H9 (cell line): ENCODE results near the gene CPT2. TPM values are rescaled to one million over a fixed set of nuclear protein-coding genes. Genes with fewer than 3 reads are reported as not detected.

Experiments
- DNase-seq: peaks from one replicate; pipeline ENCODE4 v3.0.0-alpha.2; 2017
- H2AFZ ChIP-seq: one replicate; pipeline ENCODE4 v1.6.1; 2013; ENCODE audit warnings: mild to moderate bottlenecking, low read length, control low read depth, moderate library complexity
- H2AK5ac ChIP-seq: 2 replicates; pipeline ENCODE4 v1.6.1; 2013; ENCODE audit warnings: low read length, control low read depth, mixed read lengths; ENCODE audit not compliant: insufficient read length
- H2BK120ac ChIP-seq: one replicate; pipeline ENCODE4 v1.6.1; 2013; ENCODE audit warnings: low read depth, mild to moderate bottlenecking, low read length, control low read depth, inconsistent platforms; ENCODE audit not compliant: poor library complexity, severe bottlenecking
- H2BK12ac ChIP-seq: 2 replicates; pipeline ENCODE4 v1.6.1; 2013; ENCODE audit warnings: low read length, control low read depth, mixed read lengths, low read depth; ENCODE audit not compliant: insufficient read length
- H2BK15ac ChIP-seq: 2 replicates; pipeline ENCODE4 v1.6.1; 2013; ENCODE audit warnings: low read depth, low read length, control low read depth
- H2BK20ac ChIP-seq: one replicate; pipeline ENCODE4 v1.6.1; 2013; ENCODE audit warnings: low read depth, mild to moderate bottlenecking, low read length, control low read depth, inconsistent platforms; ENCODE audit not compliant: poor library complexity, severe bottlenecking
- H2BK5ac ChIP-seq: 2 replicates; pipeline ENCODE4 v1.6.1; 2013; ENCODE audit warnings: low read length, control low read depth, mixed read lengths; ENCODE audit not compliant: insufficient read length
- H3K14ac ChIP-seq: 2 replicates; pipeline ENCODE4 v1.6.1; 2013; ENCODE audit warnings: low read length, control low read depth; ENCODE audit not compliant: insufficient read depth
- H3K18ac ChIP-seq: 2 replicates; pipeline ENCODE4 v1.6.1; 2013; ENCODE audit warnings: low read depth, mild to moderate bottlenecking, mixed read lengths, low read length, control low read depth; ENCODE audit not compliant: insufficient read length
- H3K23ac ChIP-seq: 2 replicates; pipeline ENCODE4 v1.6.1; 2013; ENCODE audit warnings: low read length, control low read depth, mixed read lengths, low read depth; ENCODE audit not compliant: insufficient read length
- H3K23me2 ChIP-seq: 2 replicates; pipeline ENCODE4 v1.6.1; 2013; ENCODE audit warnings: low read depth, mild to moderate bottlenecking, mixed read lengths, low read length, control low read depth; ENCODE audit not compliant: insufficient read length, poor library complexity, severe bottlenecking
- H3K27ac ChIP-seq: 2 replicates; pipeline ENCODE4 v1.5.1; 2013; ENCODE audit warnings: low read length, control low read depth, mixed read lengths, low read depth; ENCODE audit not compliant: insufficient read length
- H3K27me3 ChIP-seq: 2 replicates; pipeline ENCODE4 v1.6.1; 2013; ENCODE audit warnings: low read length, control low read depth, inconsistent platforms; ENCODE audit not compliant: insufficient read depth
- H3K4ac ChIP-seq: 2 replicates; pipeline ENCODE4 v1.6.1; 2013; ENCODE audit warnings: low read depth, mild to moderate bottlenecking, control low read depth, inconsistent platforms, low read length, moderate library complexity
- H3K4me1 ChIP-seq: 2 replicates; pipeline ENCODE4 v1.6.1; 2013; ENCODE audit warnings: low read length, control low read depth, inconsistent platforms; ENCODE audit not compliant: insufficient read depth
- H3K4me2 ChIP-seq: 2 replicates; pipeline ENCODE4 v1.6.1; 2013; ENCODE audit warnings: low read length, control low read depth, mixed read lengths; ENCODE audit not compliant: insufficient read length, insufficient read depth
- H3K56ac ChIP-seq: 2 replicates; pipeline ENCODE4 v1.6.1; 2013; ENCODE audit warnings: low read depth, mild to moderate bottlenecking, mixed read lengths, low read length, control low read depth; ENCODE audit not compliant: insufficient read length
- H3K79me1 ChIP-seq: 2 replicates; pipeline ENCODE4 v1.6.1; 2013; ENCODE audit warnings: low read depth, mild to moderate bottlenecking, moderate library complexity, low read length, control low read depth, inconsistent platforms; ENCODE audit not compliant: insufficient read depth, poor library complexity, severe bottlenecking
- H3K79me2 ChIP-seq: 2 replicates; pipeline ENCODE4 v1.6.1; 2013; ENCODE audit warnings: low read length, control low read depth, inconsistent platforms; ENCODE audit not compliant: insufficient read depth
- H3K9ac ChIP-seq: 2 replicates; pipeline ENCODE4 v1.6.1; 2013; ENCODE audit warnings: low read length, control low read depth, mixed read lengths; ENCODE audit not compliant: insufficient read length; ENCODE audit errors: extremely low read depth
- H3K9me3 ChIP-seq: one replicate; pipeline ENCODE4 v1.6.1; 2013; ENCODE audit warnings: low read depth, low read length, inconsistent platforms; ENCODE audit not compliant: control insufficient read depth
- H3T11ph ChIP-seq: one replicate; pipeline ENCODE4 v1.6.1; 2013; ENCODE audit warnings: mild to moderate bottlenecking, low read length, control low read depth, inconsistent platforms
- H4K20me1 ChIP-seq: one replicate; pipeline ENCODE4 v1.6.1; 2013; ENCODE audit not compliant: control insufficient read depth, insufficient read length, insufficient read depth
- H4K5ac ChIP-seq: 2 replicates; pipeline ENCODE4 v1.6.1; 2013; ENCODE audit warnings: low read depth, mild to moderate bottlenecking, mixed read lengths, low read length, control low read depth; ENCODE audit not compliant: insufficient read length
- H4K8ac ChIP-seq: replicated peaks from 2 replicates; pipeline ENCODE4 v1.6.1; 2013; ENCODE audit warnings: low read length, control low read depth, mixed read lengths, low read depth; ENCODE audit not compliant: insufficient read length
- H4K91ac ChIP-seq: 2 replicates; pipeline ENCODE4 v1.6.1; 2013; ENCODE audit warnings: low read depth, mild to moderate bottlenecking, moderate library complexity, mixed read lengths, low read length, control low read depth; ENCODE audit not compliant: insufficient read length
- H3K27ac Mint-ChIP-seq, 3 experiments: 2 replicates in 2 of 3; 3 replicates in 1 of 3; pipeline ENCODE4 v1.8.0; 2020 to 2021; ENCODE audit warnings: mixed read lengths in 3 of 3, mild to moderate bottlenecking in 1 of 3, moderate library complexity in 1 of 3
- H3K27me3 Mint-ChIP-seq: 2 replicates; pipeline ENCODE4 v1.8.0; 2021; ENCODE audit warnings: low read depth, mild to moderate bottlenecking, moderate library complexity, mixed read lengths
- H3K36me3 Mint-ChIP-seq, 3 experiments: 2 replicates in 2 of 3; 3 replicates in 1 of 3; pipeline ENCODE4 v1.8.0; 2020 to 2021; ENCODE audit warnings: low read depth in 3 of 3, mixed read lengths in 3 of 3; ENCODE audit not compliant: insufficient read depth in 1 of 3
- H3K4me1 Mint-ChIP-seq, 2 experiments: 2 replicates each; pipeline ENCODE4 v1.8.0; 2020; ENCODE audit warnings: mixed read lengths in 2 of 2
- H3K4me3 Mint-ChIP-seq, 2 experiments: 2 replicates in 1 of 2; 3 replicates in 1 of 2; pipeline ENCODE4 v1.8.0; 2020 to 2021; ENCODE audit warnings: mild to moderate bottlenecking in 2 of 2, mixed read lengths in 2 of 2, moderate library complexity in 1 of 2
- H3K9me3 Mint-ChIP-seq, 2 experiments: 2 replicates in 1 of 2; 3 replicates in 1 of 2; pipeline ENCODE4 v1.8.0; 2020; ENCODE audit warnings: mild to moderate bottlenecking in 2 of 2, mixed read lengths in 2 of 2, moderate library complexity in 1 of 2
- WGBS: extraction: QIAGEN DNeasy Blood & Tissue Kit; methylation state at CpG from one replicate; pipeline ENCODE4 v1.1.7; 2013; ENCODE audit warnings: missing lambda C conversion rate, low lambda C conversion rate, mixed read lengths; ENCODE audit not compliant: insufficient read length; ENCODE audit errors: extremely low coverage; 5-methylcytosine and 5-hydroxymethylcytosine counted together
- total RNA-seq: library from RNA; stranded (reverse); gene quantifications from 2 replicates; pipeline ENCODE4 v1.2.1, GENCODE V29; 2021
- TF ChIP-seq, protein P1 (sequence below): fragments of 200-600 bp; sonication (generic); conservative IDR thresholded peaks from 3 replicates; pipeline ENCODE4 v1.8.0; 2021; ENCODE audit warnings: antibody characterized with exemption, mild to moderate bottlenecking

The CPT2 gene
- total RNA-seq, 1 experiment from 2014 or later = 33.2 TPM

DNA sequence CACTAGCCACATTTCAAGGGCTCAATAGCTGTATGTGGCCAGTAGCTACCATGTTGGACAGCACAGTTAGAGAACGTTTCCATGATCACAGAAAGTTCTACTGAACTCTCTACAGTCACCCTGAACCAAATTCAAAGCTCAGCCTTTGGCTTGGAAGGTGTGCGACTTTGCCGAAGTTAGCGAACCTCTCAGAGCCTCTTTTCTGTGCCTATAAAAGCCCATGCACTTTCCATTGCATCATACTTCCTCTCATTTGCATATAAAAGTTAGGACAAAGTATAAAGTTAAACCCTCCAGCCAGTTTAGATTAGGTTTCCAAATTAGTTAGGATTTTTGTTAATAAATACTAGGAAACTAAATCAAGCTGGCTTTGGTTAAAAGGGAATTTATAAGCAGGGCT is 49.5 kb upstream of the CPT2 start:
- H3K79me2 ChIP-seq = no peaks in the 10 kb centered on the region
- Mint-ChIP-seq H3K27ac (no peak overlapping the region), H3K4me3 (no peak overlapping the region), H3K9me3 (no peaks in the 10 kb centered on the region), H3K36me3 (no peaks in the 10 kb centered on the region), H3K27me3 (peaks cover 6% of the 10 kb centered on the region), H3K4me1 (peaks cover 2 to 7% of the 10 kb centered on the region in 2 experiments; a peak in 1 of 4 replicates)
- H2BK20ac ChIP-seq = no peak overlapping the region
- WGBS = no CpG with 5 or more reads among the region's 4 CpGs
- H3K14ac ChIP-seq = no peak overlapping the region
- H2BK15ac ChIP-seq = no peak overlapping the region
- no peaks in the 10 kb centered on the region for H3K23me2 ChIP-seq
- TF ChIP-seq, protein P1, sequence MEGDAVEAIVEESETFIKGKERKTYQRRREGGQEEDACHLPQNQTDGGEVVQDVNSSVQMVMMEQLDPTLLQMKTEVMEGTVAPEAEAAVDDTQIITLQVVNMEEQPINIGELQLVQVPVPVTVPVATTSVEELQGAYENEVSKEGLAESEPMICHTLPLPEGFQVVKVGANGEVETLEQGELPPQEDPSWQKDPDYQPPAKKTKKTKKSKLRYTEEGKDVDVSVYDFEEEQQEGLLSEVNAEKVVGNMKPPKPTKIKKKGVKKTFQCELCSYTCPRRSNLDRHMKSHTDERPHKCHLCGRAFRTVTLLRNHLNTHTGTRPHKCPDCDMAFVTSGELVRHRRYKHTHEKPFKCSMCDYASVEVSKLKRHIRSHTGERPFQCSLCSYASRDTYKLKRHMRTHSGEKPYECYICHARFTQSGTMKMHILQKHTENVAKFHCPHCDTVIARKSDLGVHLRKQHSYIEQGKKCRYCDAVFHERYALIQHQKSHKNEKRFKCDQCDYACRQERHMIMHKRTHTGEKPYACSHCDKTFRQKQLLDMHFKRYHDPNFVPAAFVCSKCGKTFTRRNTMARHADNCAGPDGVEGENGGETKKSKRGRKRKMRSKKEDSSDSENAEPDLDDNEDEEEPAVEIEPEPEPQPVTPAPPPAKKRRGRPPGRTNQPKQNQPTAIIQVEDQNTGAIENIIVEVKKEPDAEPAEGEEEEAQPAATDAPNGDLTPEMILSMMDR = no peak
- H3K18ac ChIP-seq = no peak overlapping the region
- no peak overlapping the region for H3K9ac ChIP-seq
- 0 out of 2 replicates have a peak, but pooled peaks cover 2% of the 10 kb centered on the region for H3K4me1 ChIP-seq
- H2AK5ac ChIP-seq = no peak overlapping the region
- no peak overlapping the region for H3K4ac ChIP-seq
- no peak overlapping the region for H4K91ac ChIP-seq
- DNase-seq = no peak
- no peak overlapping the region for H3K27ac ChIP-seq
- H3K23ac ChIP-seq = no peak overlapping the region
- H2BK12ac ChIP-seq = no peak overlapping the region
- no peak overlapping the region for H3T11ph ChIP-seq
- no peak overlapping the region for H3K4me2 ChIP-seq
- no peaks in the 10 kb centered on the region for H3K27me3 ChIP-seq
- no peak overlapping the region for H4K8ac ChIP-seq
- H3K56ac ChIP-seq = no peak overlapping the region
- H2BK5ac ChIP-seq = no peak overlapping the region
- no peaks in the 10 kb centered on the region for H4K20me1 ChIP-seq
- no peaks in the 10 kb centered on the region for H3K79me1 ChIP-seq
- H4K5ac ChIP-seq = no peak overlapping the region
- H2AFZ ChIP-seq = peak overlapping the region; percentile 45
- no peaks in the 10 kb centered on the region for H3K9me3 ChIP-seq
- no peak overlapping the region for H2BK120ac ChIP-seq
